ENCODE results near the gene MAMSTR.

The MAMSTR gene

GRCh38 chr19:48678201-48678600, 41.3 kb downstream of the MAMSTR start:
- no peak for DNase-seq (ENCODE audit: extremely low read depth, low read depth)
- TF ChIP-seq CTCF (IDR thresholded peaks at IDR 0.05; ENCODE audit: low read depth, low read length) = no peak

DNA sequence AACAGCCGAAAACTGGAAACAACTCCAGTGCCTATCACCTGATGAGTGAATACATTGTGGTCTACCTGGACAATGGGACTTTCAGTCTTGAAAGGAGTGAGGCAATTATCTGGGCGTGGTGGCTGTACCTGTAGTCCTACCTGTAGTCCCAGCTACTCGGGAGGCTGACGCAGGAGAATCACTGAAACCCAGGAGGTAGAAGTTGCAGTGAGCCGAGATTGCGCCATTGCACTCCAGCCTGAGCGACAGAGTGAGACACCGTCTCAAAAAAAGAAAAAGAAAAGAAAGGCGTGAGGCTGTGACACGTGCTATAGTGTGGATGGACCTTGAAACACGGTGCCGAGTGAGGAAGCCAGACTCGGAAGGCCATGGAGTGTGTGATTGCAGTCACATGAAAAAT, 42.6 kb downstream of the MAMSTR start:
- no peak for DNase-seq (ENCODE audit: extremely low read depth, low read depth)
- TF ChIP-seq CTCF (IDR thresholded peaks at IDR 0.05; ENCODE audit: low read depth, low read length) = no peak

- no peak for TF ChIP-seq CTCF (IDR thresholded peaks at IDR 0.05; ENCODE audit: low read depth, low read length)
- no peak for DNase-seq (ENCODE audit: extremely low read depth, low read depth)
Measured at GRCh38 chr19:48676487-48676886, 43.0 kb downstream of the MAMSTR start.

- DNase-seq (ENCODE audit: extremely low read depth, low read depth) = peak; percentile 37
- peak; percentile 92 for TF ChIP-seq CTCF (IDR thresholded peaks at IDR 0.05; ENCODE audit: low read depth, low read length)
Measured at GRCh38 chr19:48674921-48675824, 44.4 kb downstream of the MAMSTR start.

DNA sequence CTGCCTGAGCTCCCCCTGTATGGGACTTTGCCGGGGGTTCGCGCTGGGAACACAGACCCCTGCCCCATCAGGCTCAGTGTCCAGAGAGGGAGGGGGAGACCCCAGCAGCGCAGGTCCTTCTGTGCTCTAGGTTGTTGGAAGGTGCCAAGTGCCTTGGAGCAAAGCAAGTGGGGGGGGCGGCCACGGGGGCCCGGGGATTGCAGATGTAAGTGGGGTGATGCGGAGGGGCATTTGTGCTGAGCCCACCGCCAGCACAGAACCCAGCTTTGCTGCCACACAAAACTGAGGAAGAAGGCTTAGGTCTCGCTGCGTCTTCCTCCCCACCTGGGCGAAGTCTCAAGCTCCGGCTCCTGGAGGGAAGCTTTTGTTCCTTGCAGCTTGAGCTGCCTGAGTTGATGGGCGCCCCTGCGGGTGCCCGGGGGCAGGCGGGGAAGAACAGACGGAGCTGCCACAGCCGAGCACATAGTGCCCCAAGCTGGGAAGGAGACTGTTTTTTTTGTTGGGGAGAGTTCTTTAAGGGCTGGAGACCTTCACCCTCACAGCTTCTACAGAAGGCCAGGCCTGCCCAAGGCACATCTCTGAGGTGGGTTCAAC, 45.2 kb downstream of the MAMSTR start:
- no peak for TF ChIP-seq CTCF (IDR thresholded peaks at IDR 0.05; ENCODE audit: low read depth, low read length)
- DNase-seq (ENCODE audit: extremely low read depth, low read depth) = no peak

- TF ChIP-seq CTCF (IDR thresholded peaks at IDR 0.05; ENCODE audit: low read depth, low read length) = no peak
- DNase-seq (ENCODE audit: extremely low read depth, low read depth) = no peak
Measured at GRCh38 chr19:48673436-48674100, 46.0 kb downstream of the MAMSTR start.

GRCh38 chr19:48672994-48673393, 46.5 kb downstream of the MAMSTR start, which contains the start of gene NTN5:
NTN5 (minus strand) TSS chr19:48673017; CDS start chr19:48670986, 2,031 bp downstream.
- no peak for DNase-seq (ENCODE audit: extremely low read depth, low read depth)
- TF ChIP-seq CTCF (IDR thresholded peaks at IDR 0.05; ENCODE audit: low read depth, low read length) = no peak

Measured in AG09319 (cell line).